ENCODE measurements around the gene ETFA.

The ETFA gene

DNA sequence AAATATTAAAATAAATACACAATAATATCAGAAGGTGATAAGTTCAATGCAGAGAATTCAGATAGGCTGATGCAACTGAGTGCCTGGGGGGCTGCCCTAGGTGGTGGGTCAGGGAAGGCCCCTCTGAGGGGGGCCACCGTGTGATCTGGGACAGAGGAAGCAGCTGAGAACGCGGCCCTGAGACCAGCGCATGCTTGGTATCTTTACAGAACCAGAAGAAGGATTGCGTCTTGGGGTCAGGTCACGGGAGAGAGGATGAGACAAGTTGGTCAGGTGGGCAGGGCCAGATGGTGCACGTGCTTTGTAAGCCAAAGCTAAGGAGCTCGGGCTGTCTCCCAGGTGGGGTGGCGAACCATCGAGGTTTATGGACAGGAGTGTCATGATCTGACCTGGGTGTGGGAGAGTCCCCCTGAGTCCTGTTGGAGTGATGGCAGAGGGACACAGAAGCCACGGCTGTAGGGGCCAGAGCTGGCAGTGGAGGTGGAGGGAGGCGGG, 121.2 kb downstream of the ETFA start:
- peak overlapping the region; percentile 67 for H3K4me3 Mint-ChIP-seq
- intact Hi-C loops (cut with micrococcal nuclease): loop anchor here (2.0 kb wide), 1 partner anchor 141 kb away; no protein-coding TSS in a partner anchor
- peaks cover 17% of the 10 kb centered on the region for H3K4me1 Mint-ChIP-seq (ENCODE audit: low read depth)
- peaks cover 9% of the 10 kb centered on the region for H3K9me3 Mint-ChIP-seq
- H3K36me3 Mint-ChIP-seq (ENCODE audit: low read depth): peaks cover 10% of the 10 kb centered on the region
- H3K27ac Mint-ChIP-seq: peak overlapping the region; percentile 19
- peaks cover 68% of the 10 kb centered on the region for H3K27me3 Mint-ChIP-seq

DNA sequence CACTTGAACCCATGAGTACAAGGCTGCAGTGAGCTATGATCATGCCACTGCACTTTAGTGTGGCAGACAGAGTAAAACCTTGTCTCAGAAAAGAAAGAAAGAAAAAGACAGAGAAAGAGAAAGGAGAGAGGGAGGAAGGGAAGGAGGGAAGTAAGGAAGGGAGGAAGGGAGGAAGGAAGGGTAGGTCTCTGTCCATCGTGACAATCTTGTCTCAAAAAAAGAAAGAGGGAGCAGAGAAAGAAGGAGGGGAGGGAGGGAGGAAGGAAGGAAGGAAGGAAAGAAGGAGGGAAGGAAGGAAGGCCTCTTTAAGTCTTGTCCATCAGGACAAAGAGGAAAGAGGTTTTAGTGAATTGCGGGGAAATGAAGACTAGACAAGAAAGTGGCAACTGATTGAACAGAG, 122.2 kb downstream of the ETFA start:
- intact Hi-C loops (cut with micrococcal nuclease): no loop called here
- Mint-ChIP-seq H3K4me1 (ENCODE audit: low read depth) (peaks cover 14% of the 10 kb centered on the region), H3K27ac (no peak overlapping the region), H3K36me3 (ENCODE audit: low read depth) (peaks cover 7% of the 10 kb centered on the region), H3K27me3 (peaks cover 68% of the 10 kb centered on the region), H3K9me3 (peaks cover 9% of the 10 kb centered on the region), H3K4me3 (no peak overlapping the region)

- Mint-ChIP-seq H3K27ac (no peak overlapping the region), H3K9me3 (peaks cover 9% of the 10 kb centered on the region), H3K4me3 (no peak overlapping the region), H3K27me3 (peaks cover 50% of the 10 kb centered on the region), H3K36me3 (ENCODE audit: low read depth) (peaks cover 7% of the 10 kb centered on the region), H3K4me1 (ENCODE audit: low read depth) (peaks cover 19% of the 10 kb centered on the region)
- intact Hi-C loops (cut with micrococcal nuclease): no loop called here
These were observed 124.1 kb downstream of the ETFA start for GRCh38 chr15:76187163-76187562.

DNA sequence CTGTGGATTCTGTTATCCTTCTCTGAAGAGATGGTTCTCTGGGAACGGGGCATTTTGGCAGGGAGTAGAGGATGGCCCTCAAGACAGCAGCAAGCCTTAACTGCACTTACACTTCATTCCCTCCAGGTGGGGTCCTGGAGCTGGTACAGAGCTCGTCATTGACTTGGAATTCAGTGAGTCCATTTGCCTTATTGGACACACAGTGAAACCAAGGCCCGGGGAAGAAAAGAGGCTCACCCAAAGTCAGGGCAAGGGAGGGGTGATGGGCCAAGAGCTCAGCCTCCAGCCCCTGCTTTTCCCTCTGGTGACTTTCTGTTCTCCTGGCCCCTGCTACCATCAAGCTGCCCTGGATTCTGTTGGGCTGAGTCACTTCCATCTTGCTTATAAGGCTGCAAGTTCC, 125.6 kb downstream of the ETFA start:
- Mint-ChIP-seq H3K27ac (no peak overlapping the region), H3K4me1 (ENCODE audit: low read depth) (peaks cover 15% of the 10 kb centered on the region), H3K27me3 (peaks cover 41% of the 10 kb centered on the region), H3K4me3 (no peak overlapping the region), H3K36me3 (ENCODE audit: low read depth) (peaks cover 7% of the 10 kb centered on the region), H3K9me3 (peaks cover 9% of the 10 kb centered on the region)
- intact Hi-C loops (cut with micrococcal nuclease): no loop called here

DNA sequence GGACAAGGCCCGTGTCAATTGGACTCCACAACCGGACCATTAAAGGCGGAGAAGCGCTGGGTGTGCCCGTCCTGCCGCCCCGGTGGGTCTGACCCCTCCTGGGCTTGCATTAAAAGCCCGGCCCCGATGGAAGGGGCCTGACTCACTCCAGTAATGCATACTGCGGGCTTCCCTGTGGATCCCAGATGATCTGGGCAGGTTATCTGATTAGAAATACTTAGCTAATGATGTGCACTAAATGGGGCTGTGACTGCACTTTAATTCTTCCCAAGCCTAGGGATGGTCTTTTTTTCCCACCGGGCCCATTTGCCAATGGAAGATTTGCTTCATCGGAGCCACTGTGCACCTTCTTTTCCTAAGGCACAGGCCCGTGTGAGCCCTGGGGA, 126.6 kb downstream of the ETFA start:
- intact Hi-C loops (cut with micrococcal nuclease): no loop called here
- Mint-ChIP-seq H3K27me3 (peaks cover 32% of the 10 kb centered on the region), H3K36me3 (ENCODE audit: low read depth) (peaks cover 7% of the 10 kb centered on the region), H3K9me3 (peaks cover 9% of the 10 kb centered on the region), H3K27ac (no peak overlapping the region), H3K4me3 (no peak overlapping the region), H3K4me1 (ENCODE audit: low read depth) (peaks cover 7% of the 10 kb centered on the region)

DNA sequence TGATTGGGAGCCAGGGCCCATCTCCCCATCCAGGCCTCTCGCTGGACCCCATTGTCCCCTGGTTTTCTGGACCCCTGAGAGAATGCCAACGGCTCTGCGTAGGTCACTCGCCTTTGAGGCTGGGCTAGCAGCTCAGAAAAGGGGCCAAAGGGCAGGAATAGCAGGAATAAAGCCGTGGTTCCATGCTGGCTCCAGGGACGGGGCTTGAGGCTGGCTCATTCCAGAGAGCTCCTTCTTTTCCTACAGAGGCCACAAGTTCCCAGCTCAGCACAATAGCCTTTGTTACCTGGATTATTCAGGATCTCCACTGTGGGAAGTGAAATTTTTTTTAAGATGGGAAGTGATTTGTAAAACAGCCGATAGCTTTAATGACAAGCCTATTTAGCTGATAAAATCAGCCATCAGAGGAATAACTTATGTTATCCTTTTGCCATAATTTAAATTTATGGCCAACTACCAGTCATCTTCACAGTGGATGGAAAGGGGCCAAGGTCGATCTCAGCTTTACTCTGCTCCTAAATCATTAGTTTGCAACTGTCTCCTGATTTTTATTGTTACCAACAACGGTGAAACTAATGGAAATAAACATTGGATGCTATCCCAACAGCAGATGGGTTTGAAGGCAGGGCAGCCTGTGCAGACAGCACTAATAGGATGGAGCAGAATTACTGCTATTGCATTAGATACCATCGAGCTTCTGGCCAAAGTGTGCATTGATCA, 127.2 kb downstream of the ETFA start:
- Mint-ChIP-seq H3K27ac (no peak overlapping the region), H3K4me3 (no peak overlapping the region), H3K27me3 (peaks cover 30% of the 10 kb centered on the region), H3K9me3 (peaks cover 9% of the 10 kb centered on the region), H3K36me3 (ENCODE audit: low read depth) (peaks cover 7% of the 10 kb centered on the region), H3K4me1 (ENCODE audit: low read depth) (peaks cover 7% of the 10 kb centered on the region)
- intact Hi-C loops (cut with micrococcal nuclease): no loop called here

GRCh38 chr15:76181705-76182107, 129.6 kb downstream of the ETFA start:
- H3K4me1 Mint-ChIP-seq (ENCODE audit: low read depth): peaks cover 15% of the 10 kb centered on the region
- H3K27ac Mint-ChIP-seq: no peak overlapping the region
- H3K36me3 Mint-ChIP-seq (ENCODE audit: low read depth): no peaks in the 10 kb centered on the region
- no peak overlapping the region for H3K4me3 Mint-ChIP-seq
- peaks cover 39% of the 10 kb centered on the region for H3K27me3 Mint-ChIP-seq
- H3K9me3 Mint-ChIP-seq: no peaks in the 10 kb centered on the region
- intact Hi-C loops (cut with micrococcal nuclease): no loop called here

DNA sequence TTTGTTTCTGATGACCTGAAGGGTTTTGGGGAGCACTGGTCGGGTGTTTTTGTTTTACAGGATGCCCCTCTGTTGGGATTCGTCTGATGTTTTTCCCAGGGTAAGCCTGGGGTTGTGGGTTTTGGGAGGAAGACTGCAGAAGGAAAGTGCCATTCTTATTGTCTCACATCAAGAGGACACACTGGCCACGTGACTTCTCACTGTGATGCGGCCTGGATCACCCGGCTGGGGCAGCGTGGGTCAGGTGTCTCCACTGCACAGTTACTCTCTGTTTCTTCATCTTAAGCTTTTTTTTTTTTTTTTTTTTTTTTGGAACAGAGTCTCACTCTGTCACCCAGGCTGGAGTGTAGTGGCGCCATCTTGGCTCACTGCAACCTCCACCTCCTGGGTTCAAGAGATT, 130.9 kb downstream of the ETFA start:
- H3K9me3 Mint-ChIP-seq: no peaks in the 10 kb centered on the region
- peaks cover 42% of the 10 kb centered on the region for H3K27me3 Mint-ChIP-seq
- peaks cover 15% of the 10 kb centered on the region for H3K4me1 Mint-ChIP-seq (ENCODE audit: low read depth)
- no peak overlapping the region for H3K27ac Mint-ChIP-seq
- intact Hi-C loops (cut with micrococcal nuclease): no loop called here
- no peaks in the 10 kb centered on the region for H3K36me3 Mint-ChIP-seq (ENCODE audit: low read depth)
- H3K4me3 Mint-ChIP-seq: no peak overlapping the region

DNA sequence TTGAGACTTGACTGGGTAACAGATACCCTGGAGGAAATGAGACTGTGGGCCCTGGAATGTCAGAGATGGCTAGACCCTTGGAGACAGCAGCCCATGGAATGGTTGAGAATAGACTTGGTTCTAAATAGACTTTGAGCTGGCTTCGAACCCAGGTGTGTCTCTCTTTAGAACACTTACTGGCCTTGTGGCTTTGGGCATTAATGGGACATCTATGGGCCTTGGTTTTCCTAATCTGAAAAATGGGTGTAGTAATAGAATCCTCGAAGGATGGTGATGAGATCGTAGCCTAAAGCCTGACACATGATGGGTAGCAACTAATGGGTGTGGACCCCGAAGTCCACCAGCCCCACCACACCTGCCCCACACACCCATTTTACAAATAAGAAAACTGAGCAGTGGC, 132.2 kb downstream of the ETFA start:
- H3K9me3 Mint-ChIP-seq: no peaks in the 10 kb centered on the region
- no peak overlapping the region for H3K4me3 Mint-ChIP-seq
- H3K27me3 Mint-ChIP-seq: peaks cover 39% of the 10 kb centered on the region
- no peak overlapping the region for H3K27ac Mint-ChIP-seq
- no peaks in the 10 kb centered on the region for H3K36me3 Mint-ChIP-seq (ENCODE audit: low read depth)
- intact Hi-C loops (cut with micrococcal nuclease): no loop called here
- H3K4me1 Mint-ChIP-seq (ENCODE audit: low read depth): peaks cover 15% of the 10 kb centered on the region

DNA sequence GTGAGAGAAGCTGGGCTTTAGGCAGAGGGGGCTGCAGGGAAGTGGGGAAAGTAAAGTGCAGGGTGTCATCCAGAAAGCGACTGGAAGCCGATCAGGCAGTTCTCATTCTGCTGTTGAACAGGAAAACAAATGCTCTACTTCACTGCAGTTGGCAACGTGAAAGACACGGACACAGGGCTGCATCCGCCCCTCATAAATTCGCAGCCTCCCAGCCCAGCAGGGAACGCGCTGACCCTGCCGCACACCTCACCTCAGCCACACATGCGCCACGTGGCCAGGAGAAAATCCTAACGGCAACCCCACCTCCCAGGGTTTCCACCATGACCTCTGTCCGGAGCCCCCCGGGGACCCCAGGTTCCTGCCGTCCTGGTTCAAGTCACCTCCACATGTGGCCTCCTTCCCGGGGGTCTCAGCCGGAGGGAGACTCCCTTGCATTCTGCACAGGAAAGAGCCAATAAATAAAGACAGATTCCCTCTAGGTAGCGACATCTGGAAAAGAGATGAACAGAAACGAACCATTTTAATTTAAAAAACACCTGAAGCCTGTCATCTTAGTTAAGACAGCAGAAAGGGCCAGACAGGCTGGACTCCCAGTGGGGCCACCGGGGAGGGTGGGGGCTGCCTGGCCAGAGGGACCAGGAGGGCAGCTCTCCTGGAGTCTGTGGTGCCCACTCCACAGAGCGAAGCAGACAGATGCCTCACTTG, 132.8 kb downstream of the ETFA start:
- Mint-ChIP-seq H3K4me1 (ENCODE audit: low read depth) (peaks cover 10% of the 10 kb centered on the region), H3K36me3 (ENCODE audit: low read depth) (no peaks in the 10 kb centered on the region), H3K9me3 (no peaks in the 10 kb centered on the region), H3K4me3 (no peak overlapping the region), H3K27ac (no peak overlapping the region), H3K27me3 (peaks cover 39% of the 10 kb centered on the region)
- intact Hi-C loops (cut with micrococcal nuclease): no loop called here

GRCh38 chr15:76177491-76178040, 133.7 kb downstream of the ETFA start:
- Mint-ChIP-seq H3K36me3 (ENCODE audit: low read depth) (no peaks in the 10 kb centered on the region), H3K27ac (no peak overlapping the region), H3K9me3 (no peaks in the 10 kb centered on the region), H3K4me1 (ENCODE audit: low read depth) (peaks cover 18% of the 10 kb centered on the region), H3K27me3 (peaks cover 44% of the 10 kb centered on the region), H3K4me3 (no peak overlapping the region)
- intact Hi-C loops (cut with micrococcal nuclease): no loop called here

- intact Hi-C loops (cut with micrococcal nuclease): no loop called here
- Mint-ChIP-seq H3K4me3 (no peak overlapping the region), H3K9me3 (no peaks in the 10 kb centered on the region), H3K27me3 (peaks cover 43% of the 10 kb centered on the region), H3K4me1 (ENCODE audit: low read depth) (peaks cover 27% of the 10 kb centered on the region), H3K27ac (peak overlapping the region; percentile 3), H3K36me3 (ENCODE audit: low read depth) (no peaks in the 10 kb centered on the region)
These were observed 134.7 kb downstream of the ETFA start for GRCh38 chr15:76176487-76177085.

GRCh38 chr15:76176059-76176458, 135.2 kb downstream of the ETFA start:
- no peaks in the 10 kb centered on the region for H3K36me3 Mint-ChIP-seq (ENCODE audit: low read depth)
- peak overlapping the region; percentile 3 for H3K27ac Mint-ChIP-seq
- peaks cover 33% of the 10 kb centered on the region for H3K4me1 Mint-ChIP-seq (ENCODE audit: low read depth)
- H3K27me3 Mint-ChIP-seq: peaks cover 38% of the 10 kb centered on the region
- intact Hi-C loops (cut with micrococcal nuclease): no loop called here
- H3K9me3 Mint-ChIP-seq: no peaks in the 10 kb centered on the region
- no peak overlapping the region for H3K4me3 Mint-ChIP-seq

- Mint-ChIP-seq H3K4me1 (ENCODE audit: low read depth) (peaks cover 39% of the 10 kb centered on the region), H3K9me3 (no peaks in the 10 kb centered on the region), H3K36me3 (ENCODE audit: low read depth) (no peaks in the 10 kb centered on the region), H3K27me3 (peaks cover 38% of the 10 kb centered on the region), H3K27ac (no peak overlapping the region), H3K4me3 (no peak overlapping the region)
- intact Hi-C loops (cut with micrococcal nuclease): no loop called here
These were observed 135.8 kb downstream of the ETFA start for GRCh38 chr15:76175442-76175841.
